Adipocyte (in vitro differentiated cells): ENCODE data around the gene LOXL1.
"Not testable (repeated sequence)": the region's sequence is repeated elsewhere in the genome, so short reads cannot be mapped to it uniquely, and the experiment has no call there.

ENCODE experiments used
- DNase-seq: peaks from one replicate; pipeline ENCODE4 v3.0.0-alpha.2; 2015; ENCODE audit warnings: low read depth
- H3K27me3 ChIP-seq: replicated peaks from 2 replicates; pipeline ENCODE4 v1.7.0; 2013; ENCODE audit warnings: mild to moderate bottlenecking, low read length, moderate library complexity; ENCODE audit not compliant: control insufficient read depth, insufficient read depth
- H3K36me3 ChIP-seq: 2 replicates; pipeline ENCODE4 v1.7.0; 2013; ENCODE audit warnings: low read length, mild to moderate bottlenecking, moderate library complexity; ENCODE audit not compliant: control insufficient read depth, insufficient read depth, severe bottlenecking
- H3K4me1 ChIP-seq: 2 replicates; pipeline ENCODE4 v1.7.0; 2013; ENCODE audit warnings: mild to moderate bottlenecking, low read length, moderate library complexity; ENCODE audit not compliant: control insufficient read depth, insufficient read depth
- H3K4me3 ChIP-seq: 2 replicates; pipeline ENCODE4 v1.7.0; 2013; ENCODE audit warnings: mild to moderate bottlenecking, low read length, moderate library complexity
- H3K9ac ChIP-seq: 2 replicates; pipeline ENCODE4 v1.7.0; 2013; ENCODE audit warnings: mild to moderate bottlenecking, low read length, moderate library complexity
- H3K9me3 ChIP-seq: 2 replicates; pipeline ENCODE4 v1.7.0; 2013; ENCODE audit warnings: mild to moderate bottlenecking, low read length, moderate library complexity; ENCODE audit not compliant: control insufficient read depth

The LOXL1 gene

DNA sequence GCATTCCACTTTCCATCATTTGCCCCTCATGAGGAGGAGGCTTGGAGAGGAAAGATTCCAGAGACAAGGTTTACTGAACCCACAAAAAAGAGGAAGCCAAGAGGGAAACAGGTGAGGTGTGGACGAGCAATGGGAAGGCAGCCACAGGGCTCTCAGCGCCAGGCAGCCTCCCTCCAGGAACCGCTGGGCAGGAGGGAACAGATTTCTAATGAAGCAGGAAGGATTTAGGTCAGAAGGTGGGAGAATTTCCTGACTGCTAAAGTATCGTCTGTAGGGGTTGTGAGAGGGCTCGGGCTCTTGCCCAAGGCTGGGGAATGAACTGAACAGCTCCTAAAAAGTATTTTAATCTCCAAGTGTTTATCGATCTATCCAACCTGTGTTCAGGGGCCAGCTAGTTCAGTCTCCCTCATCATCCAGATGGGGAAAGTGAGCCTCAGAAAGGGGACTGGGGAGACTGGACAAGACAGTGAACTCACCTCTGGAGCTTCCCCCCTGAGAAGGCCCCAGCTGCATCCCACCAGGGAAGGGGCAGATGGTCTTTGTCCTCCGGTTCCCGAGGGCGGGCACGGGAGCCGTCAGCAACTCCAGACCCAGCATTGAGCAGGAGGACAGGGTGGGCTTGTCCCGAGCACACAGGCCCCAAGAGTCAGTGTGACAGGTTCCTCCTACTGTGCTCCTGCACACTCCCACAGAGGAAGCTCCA lies 10.5 kb downstream of the LOXL1 start:
- Histone ChIP-seq H3K4me1 (peaks cover 57% of the 10 kb centered on the region), H3K27me3 (no peaks in the 10 kb centered on the region), H3K9me3 (no peaks in the 10 kb centered on the region), H3K36me3 (no peaks in the 10 kb centered on the region), H3K4me3 (no peak overlapping the region), H3K9ac (no peak overlapping the region)
- no peak for DNase-seq

DNA sequence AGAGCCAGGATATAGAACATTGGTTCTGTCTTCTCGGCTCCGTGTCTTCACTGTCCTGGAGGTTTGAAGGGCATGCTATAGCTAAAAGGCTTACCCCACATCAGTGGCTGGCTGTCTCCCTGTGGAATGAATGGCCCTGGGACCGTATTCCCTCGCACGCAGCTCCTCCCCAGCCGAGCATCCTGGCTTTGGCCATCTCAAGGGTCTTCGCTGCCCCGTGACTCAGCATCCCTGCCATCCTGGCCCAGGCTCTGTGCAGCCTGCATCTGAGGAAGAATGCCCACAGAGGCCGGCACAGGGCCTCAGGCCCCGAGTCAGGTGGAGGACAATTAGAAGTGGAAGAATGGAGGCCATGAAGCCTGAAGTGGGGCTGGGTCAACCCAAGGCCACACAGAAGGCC lies 11.0 kb downstream of the LOXL1 start:
- Histone ChIP-seq H3K27me3 (no peaks in the 10 kb centered on the region), H3K9ac (no peak overlapping the region), H3K36me3 (no peaks in the 10 kb centered on the region), H3K4me3 (no peak overlapping the region), H3K4me1 (peaks cover 58% of the 10 kb centered on the region), H3K9me3 (no peaks in the 10 kb centered on the region)
- no peak for DNase-seq

DNA sequence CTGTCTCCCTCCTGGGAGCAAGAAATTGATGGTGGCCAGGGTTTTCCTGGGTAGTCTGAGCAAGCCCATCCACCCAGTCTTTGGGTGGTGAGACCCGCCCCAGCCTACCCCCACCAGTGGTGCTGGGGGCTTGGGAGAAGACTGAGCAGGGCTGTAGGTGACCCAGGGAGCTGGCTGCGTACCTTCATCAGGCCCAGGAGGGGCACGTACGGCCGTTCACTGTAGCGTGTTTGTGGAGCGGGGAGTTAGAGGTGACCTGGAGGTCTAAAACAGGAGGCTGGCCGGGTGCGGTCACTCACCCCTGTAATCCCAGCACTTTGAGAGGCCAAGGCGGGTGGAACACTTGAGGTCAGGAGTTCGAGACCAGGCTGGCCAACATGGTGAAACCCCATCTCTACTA lies 11.5 kb downstream of the LOXL1 start:
- Histone ChIP-seq H3K4me1 (peaks cover 58% of the 10 kb centered on the region), H3K36me3 (no peaks in the 10 kb centered on the region), H3K4me3 (no peak overlapping the region), H3K9ac (no peak overlapping the region), H3K27me3 (no peaks in the 10 kb centered on the region), H3K9me3 (no peaks in the 10 kb centered on the region)
- no peak for DNase-seq

DNA sequence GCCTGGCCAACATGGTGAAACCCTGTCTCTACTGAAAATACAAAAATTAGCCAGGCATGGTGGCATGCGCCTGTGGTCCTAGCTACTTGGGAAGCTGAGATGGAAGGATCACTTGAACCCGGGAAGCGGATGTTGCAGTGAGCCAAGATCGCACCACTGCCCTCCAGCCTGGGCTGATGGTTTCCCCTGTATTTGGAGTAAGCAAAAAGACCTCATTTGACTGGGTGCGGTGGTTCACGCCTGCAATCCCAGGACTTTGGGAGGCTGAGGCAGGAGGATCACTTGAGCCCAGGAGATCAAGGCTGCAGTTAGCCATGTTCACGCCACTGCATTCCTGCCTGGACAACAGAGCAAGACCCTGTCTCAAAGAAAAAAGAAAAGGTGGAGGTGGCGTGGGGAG lies 12.3 kb downstream of the LOXL1 start:
- H3K9me3 ChIP-seq, H3K9ac ChIP-seq, DNase-seq, H3K4me3 ChIP-seq, H3K27me3 ChIP-seq, H3K36me3 ChIP-seq: not testable (repeated sequence)
- H3K4me1 ChIP-seq = peaks cover 56% of the 10 kb centered on the region

DNA sequence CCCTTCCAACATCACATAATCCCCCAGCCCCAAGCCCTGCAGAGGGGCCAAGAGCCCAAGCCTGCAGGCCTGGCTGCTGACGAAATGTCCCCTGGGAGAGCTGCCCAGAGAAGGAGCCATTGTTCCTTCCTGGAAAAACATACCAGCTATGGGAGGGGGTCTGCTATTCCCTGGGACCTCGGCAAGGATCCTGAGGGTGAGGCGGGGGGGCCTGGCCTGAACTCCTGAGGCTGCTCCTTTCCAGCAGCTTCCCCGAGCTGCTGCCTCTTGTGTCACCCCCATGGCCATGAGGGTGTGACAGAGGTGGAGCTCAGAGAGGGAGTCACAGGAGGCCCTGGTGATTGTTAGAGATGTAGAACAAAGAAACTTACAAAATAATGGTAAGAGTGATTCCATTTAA lies 12.9 kb downstream of the LOXL1 start:
- Histone ChIP-seq H3K4me1 (peaks cover 59% of the 10 kb centered on the region), H3K27me3 (no peaks in the 10 kb centered on the region)

DNA sequence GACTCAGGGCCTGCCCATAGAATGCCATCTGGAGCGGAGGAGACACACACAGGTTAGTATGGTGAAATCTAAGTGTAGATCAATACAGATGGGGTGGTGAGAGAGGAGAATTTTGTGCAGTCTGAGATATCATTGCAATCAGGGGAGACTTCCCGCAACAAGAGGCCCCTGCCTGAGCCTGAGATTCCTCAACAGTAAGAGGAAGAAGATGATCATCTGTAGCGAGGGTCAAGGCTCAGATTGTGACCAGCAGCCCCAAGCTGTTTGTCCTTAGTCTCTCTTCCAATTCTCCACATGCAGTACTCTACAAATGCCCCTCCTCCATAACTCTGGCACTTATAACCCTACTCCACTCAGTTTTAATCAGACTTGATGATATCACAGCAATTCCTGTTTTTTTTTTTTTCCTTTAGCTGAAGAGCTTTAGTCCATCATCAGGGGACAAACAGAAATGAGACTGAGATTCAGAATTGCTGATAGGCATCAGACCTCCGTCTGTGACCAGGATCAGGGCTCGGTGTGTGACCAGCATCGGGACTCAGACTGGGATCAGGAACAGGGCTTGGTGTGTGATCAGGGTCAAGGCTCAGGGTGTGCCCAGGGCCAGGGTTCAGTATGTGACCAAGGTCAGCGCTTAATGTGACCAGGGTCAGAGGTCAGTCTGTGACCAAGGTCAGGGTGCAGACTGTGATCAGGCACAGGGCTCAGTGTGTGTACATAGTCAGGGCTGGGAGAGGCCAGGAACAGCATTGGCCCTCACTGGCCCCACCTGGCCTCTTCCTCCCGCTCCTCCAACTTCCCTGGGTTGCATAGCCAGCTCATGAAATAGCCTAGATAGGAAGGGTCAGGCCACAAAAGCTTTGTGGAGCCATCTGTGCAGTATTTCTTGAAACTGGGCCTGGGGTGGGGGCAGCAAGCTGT lies 14.1 kb downstream of the LOXL1 start:
- H3K4me1 ChIP-seq = peaks cover 57% of the 10 kb centered on the region
- no peaks in the 10 kb centered on the region for H3K27me3 ChIP-seq
- H3K4me3 ChIP-seq = peak overlapping the region; percentile 25
- peaks cover 3% of the 10 kb centered on the region for H3K36me3 ChIP-seq
- DNase-seq = no peak
- H3K9me3 ChIP-seq = no peaks in the 10 kb centered on the region
- peak overlapping the region; percentile 2 for H3K9ac ChIP-seq

More for the DNA sequence above, 12.9 kb downstream of the LOXL1 start:
- Histone ChIP-seq H3K9me3 (no peaks in the 10 kb centered on the region), H3K4me3 (no peak overlapping the region), H3K9ac (peak overlapping the region; percentile 2), H3K36me3 (no peaks in the 10 kb centered on the region)
- no peak for DNase-seq

DNA sequence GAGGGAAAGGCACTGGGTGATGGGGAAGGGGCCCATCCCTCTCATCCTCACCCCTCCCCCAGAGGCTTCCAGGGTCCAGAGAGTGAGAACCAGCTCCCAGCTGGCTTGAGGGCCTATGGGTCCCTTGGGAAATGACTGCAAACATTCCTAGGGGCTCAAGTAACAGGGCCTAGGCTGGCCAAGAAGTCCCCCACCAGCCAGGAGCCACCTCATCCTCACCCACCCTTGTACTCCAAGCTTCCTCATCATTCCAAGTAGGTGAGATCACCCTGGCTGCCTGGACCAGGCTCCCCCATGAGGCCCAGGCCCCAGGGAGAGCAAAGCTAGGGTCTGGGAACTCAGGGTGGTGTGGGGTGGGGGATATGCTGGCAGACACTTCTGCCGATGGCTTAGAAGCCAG lies 14.8 kb downstream of the LOXL1 start:
- no peaks in the 10 kb centered on the region for H3K9me3 ChIP-seq
- H3K36me3 ChIP-seq = peaks cover 3% of the 10 kb centered on the region
- DNase-seq = peak; percentile 89
- peak overlapping the region; percentile 25 for H3K4me3 ChIP-seq
- peaks cover 51% of the 10 kb centered on the region for H3K4me1 ChIP-seq
- H3K27me3 ChIP-seq = no peaks in the 10 kb centered on the region
- H3K9ac ChIP-seq = peak overlapping the region; percentile 20

DNA sequence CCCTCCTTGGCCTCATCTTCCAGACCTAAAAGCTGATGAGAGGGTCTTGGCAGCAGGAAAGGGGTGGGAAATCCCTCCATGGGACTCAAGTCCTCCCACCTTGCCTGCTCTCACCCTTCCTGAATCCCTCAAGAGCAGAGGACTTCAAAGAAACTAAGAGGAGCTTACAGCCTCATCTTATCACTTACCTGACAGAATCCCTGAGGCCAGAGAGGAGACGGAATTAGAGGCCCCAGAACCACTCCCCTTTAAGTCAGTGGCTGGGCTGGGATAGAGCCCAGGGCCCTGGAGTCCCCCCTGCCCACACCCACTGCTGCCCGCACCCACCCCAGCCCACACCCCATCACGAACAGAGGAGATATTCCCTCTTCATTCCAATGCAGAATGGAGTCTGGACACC lies 15.2 kb downstream of the LOXL1 start:
- Histone ChIP-seq H3K9me3 (no peaks in the 10 kb centered on the region), H3K36me3 (peaks cover 5% of the 10 kb centered on the region), H3K4me1 (peaks cover 47% of the 10 kb centered on the region), H3K9ac (peak overlapping the region; percentile 20), H3K4me3 (no peak overlapping the region), H3K27me3 (no peaks in the 10 kb centered on the region)
- DNase-seq = no peak

DNA sequence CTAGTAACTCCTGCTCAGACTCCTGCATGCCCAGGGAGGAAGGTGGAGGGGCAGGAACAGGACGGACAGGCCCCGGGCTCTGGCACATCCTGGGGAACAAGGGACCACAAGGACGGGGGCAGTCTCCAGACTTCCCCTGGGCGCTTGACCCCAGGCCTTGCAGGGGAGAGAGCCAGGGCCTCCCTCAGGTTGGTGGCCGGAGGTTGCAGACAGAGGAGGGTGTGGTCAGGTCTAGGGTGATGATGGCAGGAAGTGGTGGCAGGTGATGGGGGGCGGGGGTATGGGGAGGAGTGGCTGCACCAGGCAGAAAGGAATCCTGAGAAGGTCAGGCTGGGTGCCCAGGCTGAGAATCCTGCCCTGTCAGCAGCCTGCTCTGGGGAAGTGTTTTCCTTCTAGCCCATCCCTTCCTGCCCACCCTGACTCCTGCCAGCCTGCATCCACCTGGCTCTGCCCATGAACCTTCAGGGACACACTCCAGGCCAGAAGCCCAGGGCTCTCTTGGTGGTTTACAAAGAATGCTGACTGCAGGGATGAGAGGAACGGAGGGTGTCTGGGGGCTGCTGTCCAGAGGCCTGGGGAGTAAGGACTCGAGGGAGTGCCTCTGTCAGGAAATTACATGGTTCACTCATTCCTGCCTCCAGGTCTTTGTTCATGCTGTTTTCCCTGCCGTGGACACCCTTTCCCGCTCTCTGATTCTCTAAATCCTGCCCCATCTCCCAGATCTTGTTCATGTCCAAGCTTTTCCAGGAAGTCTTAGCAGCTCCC lies 15.8 kb downstream of the LOXL1 start:
- Histone ChIP-seq H3K36me3 (peaks cover 11% of the 10 kb centered on the region), H3K4me3 (no peak overlapping the region), H3K9me3 (no peaks in the 10 kb centered on the region), H3K9ac (peak overlapping the region; percentile 20), H3K4me1 (peaks cover 45% of the 10 kb centered on the region), H3K27me3 (no peaks in the 10 kb centered on the region)
- no peak for DNase-seq

DNA sequence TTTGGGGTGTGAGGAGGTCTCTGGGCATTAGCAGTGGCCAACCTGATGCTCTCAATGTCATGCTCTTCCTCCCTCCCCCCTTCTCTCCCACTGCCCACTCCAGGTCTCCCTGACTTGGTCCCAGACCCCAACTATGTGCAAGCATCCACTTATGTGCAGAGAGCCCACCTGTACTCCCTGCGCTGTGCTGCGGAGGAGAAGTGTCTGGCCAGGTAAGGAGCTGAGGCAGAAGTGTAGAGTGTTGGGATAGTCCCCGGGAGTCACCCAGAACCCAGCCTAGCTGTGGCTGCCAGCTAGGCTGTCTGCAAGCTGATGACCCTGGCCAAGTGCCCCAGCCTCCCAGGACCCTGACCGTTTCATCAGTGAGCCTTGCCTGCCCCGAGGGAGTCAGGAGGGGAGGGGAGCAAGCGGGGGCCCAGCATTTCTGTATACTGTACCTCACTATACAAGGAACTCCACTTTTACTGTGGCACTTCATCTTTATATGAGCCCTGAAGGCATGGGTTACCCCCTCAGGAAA lies 16.5 kb downstream of the LOXL1 start:
- H3K9me3 ChIP-seq = no peaks in the 10 kb centered on the region
- H3K4me1 ChIP-seq = peaks cover 45% of the 10 kb centered on the region
- peaks cover 18% of the 10 kb centered on the region for H3K36me3 ChIP-seq
- no peak overlapping the region for H3K4me3 ChIP-seq
- no peaks in the 10 kb centered on the region for H3K27me3 ChIP-seq
- DNase-seq = no peak
- H3K9ac ChIP-seq = no peak overlapping the region
